ENCODE data around the gene GABRD. TPM values are rescaled to one million over a fixed set of nuclear protein-coding genes. Genes with fewer than 3 reads are reported as not detected.

GABRD gene
- total and polyA plus RNA-seq, 2 donors: 0.14 to 1.4 TPM

GRCh38 chr1:2053784-2054376 lies 34.7 kb downstream of the GABRD start:
- no peak overlapping the region for H3K4me3 ChIP-seq (ENCODE audit: low read length in 2 of 2)

DNA sequence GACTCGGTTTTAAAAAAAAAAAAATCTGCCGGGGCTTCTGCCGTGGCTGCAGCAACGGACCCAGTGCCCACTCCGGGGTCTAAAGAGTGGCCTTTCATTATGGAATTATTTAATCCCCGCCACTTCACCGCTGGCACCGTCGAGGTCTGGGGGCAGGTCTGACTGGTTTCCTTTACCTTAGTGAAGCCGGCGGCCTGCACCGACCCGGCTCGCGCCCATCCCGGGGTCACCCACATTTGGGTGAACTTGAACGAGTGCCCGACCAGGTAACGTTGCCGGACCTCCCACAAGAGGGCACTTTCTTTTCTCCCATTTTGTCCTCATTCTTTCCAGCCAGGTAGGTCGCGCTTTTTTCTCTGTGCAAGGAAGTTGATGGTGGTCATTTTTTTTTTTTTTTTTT lies 35.4 kb downstream of the GABRD start:
- no peak overlapping the region for H3K27ac ChIP-seq (ENCODE audit: low read depth in 1 of 2, low read length in 1 of 2)
- peaks cover 28 to 36% of the 10 kb centered on the region in 2 donors for H3K27me3 ChIP-seq (ENCODE audit: control insufficient read depth in 2 of 2, insufficient read depth in 1 of 2, low read length in 1 of 2)
- H3K4me1 ChIP-seq (ENCODE audit: control insufficient read depth in 2 of 2, insufficient read depth in 2 of 2, low read length in 2 of 2): peaks cover 0 to 4% of the 10 kb centered on the region in 2 donors

More at GRCh38 chr1:2053784-2054376, 34.7 kb downstream of the GABRD start:
- no peaks in the 10 kb centered on the region for H3K36me3 ChIP-seq (ENCODE audit: control insufficient read depth in 2 of 2, insufficient read depth in 2 of 2, low read length in 1 of 2)
- WGBS: 92% methylated on average over 12 of the region's 12 CpGs
- peaks cover 2 to 7% of the 10 kb centered on the region in 2 donors for H3K4me1 ChIP-seq (ENCODE audit: control insufficient read depth in 2 of 2, insufficient read depth in 2 of 2, low read length in 2 of 2)
- peaks cover 34 to 43% of the 10 kb centered on the region in 2 donors for H3K27me3 ChIP-seq (ENCODE audit: control insufficient read depth in 2 of 2, insufficient read depth in 1 of 2, low read length in 1 of 2)
- H3K27ac ChIP-seq (ENCODE audit: low read depth in 1 of 2, low read length in 1 of 2): no peak overlapping the region
- no peak for DNase-seq (ENCODE audit: low read depth in 6 of 9, low spot score in 9 of 9)
- H3K9me3 ChIP-seq (ENCODE audit: control insufficient read depth in 2 of 2, insufficient read depth in 1 of 2, low read length in 1 of 2): no peaks in the 10 kb centered on the region

GRCh38 chr1:2055911-2056575 lies 36.9 kb downstream of the GABRD start:
- 96% methylated on average over 29 of the region's 29 CpGs for WGBS
- no peak for DNase-seq (ENCODE audit: low read depth in 6 of 9, low spot score in 9 of 9)

More for the DNA sequence above, 35.4 kb downstream of the GABRD start:
- Histone ChIP-seq H3K36me3 (ENCODE audit: control insufficient read depth in 2 of 2, insufficient read depth in 2 of 2, low read length in 1 of 2) (no peaks in the 10 kb centered on the region), H3K4me3 (ENCODE audit: low read length in 2 of 2) (no peak overlapping the region), H3K9me3 (ENCODE audit: control insufficient read depth in 2 of 2, insufficient read depth in 1 of 2, low read length in 1 of 2) (no peaks in the 10 kb centered on the region)
- DNase-seq (ENCODE audit: low read depth in 6 of 9, low spot score in 9 of 9): no peak
- 96% methylated on average over 22 of the region's 22 CpGs for WGBS

GRCh38 chr1:2056955-2057590 lies 37.9 kb downstream of the GABRD start:
- WGBS: 97% methylated on average over 25 of the region's 25 CpGs
- H3K27ac ChIP-seq (ENCODE audit: low read depth in 1 of 2, low read length in 1 of 2): no peak overlapping the region
- H3K27me3 ChIP-seq (ENCODE audit: control insufficient read depth in 2 of 2, insufficient read depth in 1 of 2, low read length in 1 of 2): peaks cover 4 to 15% of the 10 kb centered on the region in 2 donors
- H3K4me3 ChIP-seq (ENCODE audit: low read length in 2 of 2): no peak overlapping the region
- no peaks in the 10 kb centered on the region for H3K9me3 ChIP-seq (ENCODE audit: control insufficient read depth in 2 of 2, insufficient read depth in 1 of 2, low read length in 1 of 2)
- no peaks in the 10 kb centered on the region for H3K4me1 ChIP-seq (ENCODE audit: control insufficient read depth in 2 of 2, insufficient read depth in 2 of 2, low read length in 2 of 2)
- DNase-seq (ENCODE audit: low read depth in 6 of 9, low spot score in 9 of 9): no peak
- H3K36me3 ChIP-seq (ENCODE audit: control insufficient read depth in 2 of 2, insufficient read depth in 2 of 2, low read length in 1 of 2): no peaks in the 10 kb centered on the region

More at GRCh38 chr1:2055911-2056575, 36.9 kb downstream of the GABRD start:
- Histone ChIP-seq H3K36me3 (ENCODE audit: control insufficient read depth in 2 of 2, insufficient read depth in 2 of 2, low read length in 1 of 2) (no peaks in the 10 kb centered on the region), H3K27me3 (ENCODE audit: control insufficient read depth in 2 of 2, insufficient read depth in 1 of 2, low read length in 1 of 2) (peaks cover 14 to 25% of the 10 kb centered on the region in 2 donors), H3K4me1 (ENCODE audit: control insufficient read depth in 2 of 2, insufficient read depth in 2 of 2, low read length in 2 of 2) (no peaks in the 10 kb centered on the region), H3K4me3 (ENCODE audit: low read length in 2 of 2) (no peak overlapping the region), H3K9me3 (ENCODE audit: control insufficient read depth in 2 of 2, insufficient read depth in 1 of 2, low read length in 1 of 2) (no peaks in the 10 kb centered on the region), H3K27ac (ENCODE audit: low read depth in 1 of 2, low read length in 1 of 2) (no peak overlapping the region)

DNA sequence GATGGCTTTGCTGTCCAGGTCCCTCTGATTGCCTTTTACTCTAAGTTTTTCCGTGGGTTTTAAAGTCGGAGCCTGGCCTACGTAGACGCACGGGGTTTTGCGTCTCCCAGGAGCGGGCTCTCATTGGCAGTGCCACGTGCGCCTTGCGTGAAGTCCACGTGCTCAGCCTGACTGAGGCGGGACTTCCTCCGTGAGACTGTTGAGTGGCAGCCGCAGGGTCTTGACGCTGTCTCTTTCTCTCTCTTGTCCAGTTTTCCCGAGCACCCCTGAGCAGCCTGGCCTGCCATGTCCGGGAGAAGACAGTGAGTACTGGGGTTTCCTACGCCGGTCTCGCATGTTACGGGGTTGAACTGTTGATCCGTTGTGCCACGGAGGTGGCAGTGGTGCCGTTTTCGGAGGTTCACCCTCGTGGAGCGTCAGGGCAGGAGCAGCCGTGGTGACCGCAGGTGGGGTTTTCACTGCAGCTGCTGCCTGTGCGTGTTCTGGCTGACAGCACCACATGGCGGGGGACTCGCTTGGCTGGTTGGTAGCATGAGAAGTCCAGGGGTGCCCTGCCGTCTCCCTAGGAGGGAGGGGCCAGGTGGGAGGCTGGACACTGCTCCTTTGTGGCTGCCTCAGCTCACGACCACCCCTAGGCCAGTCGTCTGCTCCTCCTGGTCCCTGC lies 40.3 kb downstream of the GABRD start:
- H3K27me3 ChIP-seq (ENCODE audit: control insufficient read depth in 2 of 2, insufficient read depth in 1 of 2, low read length in 1 of 2): no peaks in the 10 kb centered on the region
- no peaks in the 10 kb centered on the region for H3K9me3 ChIP-seq (ENCODE audit: control insufficient read depth in 2 of 2, insufficient read depth in 1 of 2, low read length in 1 of 2)
- H3K36me3 ChIP-seq (ENCODE audit: control insufficient read depth in 2 of 2, insufficient read depth in 2 of 2, low read length in 1 of 2): no peaks in the 10 kb centered on the region
- no peak overlapping the region for H3K27ac ChIP-seq (ENCODE audit: low read depth in 1 of 2, low read length in 1 of 2)
- H3K4me1 ChIP-seq (ENCODE audit: control insufficient read depth in 2 of 2, insufficient read depth in 2 of 2, low read length in 2 of 2): no peaks in the 10 kb centered on the region
- DNase-seq (ENCODE audit: low read depth in 6 of 9, low spot score in 9 of 9): no peak
- H3K4me3 ChIP-seq (ENCODE audit: low read length in 2 of 2): no peak overlapping the region
- 93% methylated on average over 35 of the region's 35 CpGs for WGBS

DNA sequence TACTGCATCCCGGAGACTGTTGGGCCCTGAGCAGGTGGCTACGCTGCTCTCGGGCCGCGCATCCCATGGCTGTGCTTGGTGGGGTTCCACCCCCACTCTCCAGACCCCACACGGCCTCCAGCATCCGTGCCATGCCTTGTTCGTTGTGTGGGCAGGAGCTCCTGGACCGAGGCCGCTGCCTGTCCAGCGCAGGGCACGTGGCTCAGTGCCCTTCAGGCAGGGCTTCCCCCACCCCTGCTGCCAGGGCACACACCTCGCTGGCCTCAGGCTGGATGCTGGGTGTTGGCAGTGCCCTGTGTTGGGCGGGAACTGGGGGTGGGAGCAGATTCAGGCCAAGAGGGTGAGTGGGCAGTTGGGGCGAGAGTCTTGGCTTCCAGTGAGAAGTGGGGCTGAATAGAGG lies 40.9 kb downstream of the GABRD start:
- Histone ChIP-seq H3K27me3 (ENCODE audit: control insufficient read depth in 2 of 2, insufficient read depth in 1 of 2, low read length in 1 of 2) (no peaks in the 10 kb centered on the region), H3K9me3 (ENCODE audit: control insufficient read depth in 2 of 2, insufficient read depth in 1 of 2, low read length in 1 of 2) (no peaks in the 10 kb centered on the region), H3K36me3 (ENCODE audit: control insufficient read depth in 2 of 2, insufficient read depth in 2 of 2, low read length in 1 of 2) (no peaks in the 10 kb centered on the region), H3K27ac (ENCODE audit: low read depth in 1 of 2, low read length in 1 of 2) (no peak overlapping the region), H3K4me1 (ENCODE audit: control insufficient read depth in 2 of 2, insufficient read depth in 2 of 2, low read length in 2 of 2) (no peaks in the 10 kb centered on the region), H3K4me3 (ENCODE audit: low read length in 2 of 2) (no peak overlapping the region)
- 94% methylated on average over 15 of the region's 15 CpGs for WGBS
- no peak for DNase-seq (ENCODE audit: low read depth in 6 of 9, low spot score in 9 of 9)

- no peaks in the 10 kb centered on the region for H3K4me1 ChIP-seq (ENCODE audit: control insufficient read depth in 2 of 2, insufficient read depth in 2 of 2, low read length in 2 of 2)
- no peak overlapping the region for H3K27ac ChIP-seq (ENCODE audit: low read depth in 1 of 2, low read length in 1 of 2)
- no peaks in the 10 kb centered on the region for H3K27me3 ChIP-seq (ENCODE audit: control insufficient read depth in 2 of 2, insufficient read depth in 1 of 2, low read length in 1 of 2)
- no peak overlapping the region for H3K4me3 ChIP-seq (ENCODE audit: low read length in 2 of 2)
- DNase-seq (ENCODE audit: low read depth in 6 of 9, low spot score in 9 of 9): no peak
- H3K9me3 ChIP-seq (ENCODE audit: control insufficient read depth in 2 of 2, insufficient read depth in 1 of 2, low read length in 1 of 2): no peaks in the 10 kb centered on the region
- WGBS: 97% methylated on average over 23 of the region's 23 CpGs
- no peaks in the 10 kb centered on the region for H3K36me3 ChIP-seq (ENCODE audit: control insufficient read depth in 2 of 2, insufficient read depth in 2 of 2, low read length in 1 of 2)
These were observed 41.4 kb downstream of the GABRD start for GRCh38 chr1:2060535-2060934.

- Histone ChIP-seq H3K27me3 (ENCODE audit: control insufficient read depth in 2 of 2, insufficient read depth in 1 of 2, low read length in 1 of 2) (no peaks in the 10 kb centered on the region), H3K9me3 (ENCODE audit: control insufficient read depth in 2 of 2, insufficient read depth in 1 of 2, low read length in 1 of 2) (no peaks in the 10 kb centered on the region), H3K27ac (ENCODE audit: low read depth in 1 of 2, low read length in 1 of 2) (no peak overlapping the region), H3K36me3 (ENCODE audit: control insufficient read depth in 2 of 2, insufficient read depth in 2 of 2, low read length in 1 of 2) (no peaks in the 10 kb centered on the region), H3K4me3 (ENCODE audit: low read length in 2 of 2) (no peak overlapping the region), H3K4me1 (ENCODE audit: control insufficient read depth in 2 of 2, insufficient read depth in 2 of 2, low read length in 2 of 2) (no peaks in the 10 kb centered on the region)
- 92% methylated on average over 28 of the region's 28 CpGs for WGBS
- no peak for DNase-seq (ENCODE audit: low read depth in 6 of 9, low spot score in 9 of 9)
These were observed 42.1 kb downstream of the GABRD start for GRCh38 chr1:2061065-2061778.

Measured in thymus (tissue), 11 donors.